SK-N-SH (cell line): Measurements from ENCODE around the gene SLC29A1. TPM values are rescaled to one million over a fixed set of nuclear protein-coding genes. Genes with fewer than 3 reads are reported as not detected.

ENCODE experiments used
- CTCF ChIA-PET: fragments of 300-600, 350-600 bp; formaldehyde crosslinking; extraction: SDS; loops from one replicate; lab custom pipeline; 2021; lab: Yijun Ruan, JAX
- POLR2A ChIA-PET: fragments of 350-600 bp; sonication (Branson Sonifier 250); formaldehyde crosslinking; extraction: SDS; loops from one replicate; lab custom pipeline; 2020; ENCODE audit warnings: antibody characterized with exemption, inconsistent platforms; lab: Yijun Ruan, JAX
- DNase-seq: peaks from one replicate; pipeline ENCODE4 v3.0.0; 2012
- H2AFZ ChIP-seq: fragments of 200-600 bp; sonication (generic); 2 replicates; pipeline ENCODE4 v1.8.1; 2016; ENCODE audit warnings: antibody characterized with exemption, mild to moderate bottlenecking, low read depth
- H3F3A ChIP-seq: fragments of 200-600 bp; sonication (generic); replicated peaks from 2 replicates; pipeline ENCODE3; 2016; ENCODE audit warnings: antibody characterized with exemption, mild to moderate bottlenecking; ENCODE audit not compliant: insufficient read depth
- H3K27ac ChIP-seq, 2 experiments: fragments of 200-500 bp in 1 of 2; fragments of 200-600 bp in 1 of 2; sonication (Bioruptor generic) in 1 of 2; sonication (generic), shearing (Covaris generic) in 1 of 2; 2 replicates each; pipeline versions ENCODE4 v1.5.1 to v1.6.1; 2014 to 2016; ENCODE audit warnings: low read depth in 2 of 2, inconsistent platforms in 1 of 2, low read length in 1 of 2, mild to moderate bottlenecking in 1 of 2, mixed read lengths in 1 of 2
- H3K27me3 ChIP-seq: fragments of 200-600 bp; sonication (generic), shearing (Covaris generic); 2 replicates; pipeline ENCODE4 v1.6.1; 2016; ENCODE audit warnings: mixed run types; ENCODE audit not compliant: insufficient read depth
- H3K36me3 ChIP-seq, 2 experiments: fragments of 200-500 bp in 1 of 2; fragments of 200-600 bp in 1 of 2; sonication (Bioruptor generic) in 1 of 2; sonication (generic) in 1 of 2; replicated peaks in 1 of 2; 2 replicates each; pipeline versions ENCODE3 to v1.5.1; 2014 to 2016; ENCODE audit warnings: low read length in 1 of 2, mild to moderate bottlenecking in 1 of 2; ENCODE audit not compliant: insufficient read depth in 2 of 2, control insufficient read depth in 1 of 2
- H3K4me1 ChIP-seq, 2 experiments: fragments of 200-500 bp in 1 of 2; fragments of 200-600 bp in 1 of 2; sonication (Bioruptor generic) in 1 of 2; sonication (generic), shearing (Covaris generic) in 1 of 2; 2 replicates each; pipeline versions ENCODE4 v1.5.1 to v1.6.1; 2014 to 2016; ENCODE audit warnings: low read depth in 1 of 2, low read length in 1 of 2, mixed run types in 1 of 2; ENCODE audit not compliant: insufficient read depth in 2 of 2, control insufficient read depth in 1 of 2
- H3K4me2 ChIP-seq: fragments of 200-600 bp; sonication (generic), shearing (Covaris generic); 2 replicates; pipeline ENCODE4 v1.6.1; 2017; ENCODE audit warnings: mixed run types
- H3K4me3 ChIP-seq, 2 experiments: fragments of 200-500 bp in 1 of 2; fragments of 200-600 bp in 1 of 2; sonication (Bioruptor generic) in 1 of 2; sonication (generic), shearing (Covaris generic) in 1 of 2; 2 replicates each; pipeline versions ENCODE4 v1.5.1 to v1.8.1; 2014 to 2016; ENCODE audit warnings: low read depth in 2 of 2, inconsistent platforms in 1 of 2, low read length in 1 of 2, mild to moderate bottlenecking in 1 of 2, mixed read lengths in 1 of 2, moderate library complexity in 1 of 2
- H3K79me2 ChIP-seq: fragments of 200-600 bp; sonication (generic); 2 replicates; pipeline ENCODE4 v1.8.1; 2017; ENCODE audit warnings: mild to moderate bottlenecking; ENCODE audit not compliant: insufficient read depth
- H3K9ac ChIP-seq: fragments of 200-600 bp; sonication (generic); 2 replicates; pipeline ENCODE4 v1.6.1; 2017; ENCODE audit warnings: mixed run types
- H3K9me2 ChIP-seq: fragments of 200-600 bp; sonication (generic); 2 replicates; pipeline ENCODE4 v1.6.1; 2017; ENCODE audit warnings: mixed run types
- H3K9me3 ChIP-seq: fragments of 200-600 bp; sonication (generic); 2 replicates; pipeline ENCODE4 v1.6.1; 2017; ENCODE audit warnings: mixed run types, mild to moderate bottlenecking, moderate library complexity
- H4K20me1 ChIP-seq: fragments of 200-600 bp; sonication (generic); 2 replicates; pipeline ENCODE4 v1.6.1; 2017; ENCODE audit warnings: mild to moderate bottlenecking, mixed run types; ENCODE audit not compliant: insufficient read depth
- ELF1 ChIP-seq: IDR thresholded peaks from 2 replicates; pipeline ENCODE4 v1.4.0; 2012
- EP300 ChIP-seq, 2 experiments: IDR thresholded peaks; 2 replicates each; pipeline versions ENCODE4 v1.4.0 to v1.6.1; 2012; ENCODE audit warnings: borderline replicate concordance in 1 of 2, low read depth in 1 of 2, low read length in 1 of 2
- FOSL2 ChIP-seq: IDR thresholded peaks from 2 replicates; pipeline ENCODE4 v1.4.0; 2012; ENCODE audit warnings: low read depth, mild to moderate bottlenecking, moderate library complexity, borderline replicate concordance
- FOXJ3 ChIP-seq: sonication (generic); formaldehyde crosslinking; IDR thresholded peaks from 2 replicates; pipeline ENCODE4 v1.5.1; 2020; ENCODE audit warnings: mild to moderate bottlenecking, missing genetic modification reagents
- GABPA ChIP-seq: IDR thresholded peaks from 2 replicates; pipeline ENCODE4 v1.4.0; 2012; ENCODE audit warnings: low read depth, mild to moderate bottlenecking
- GATA2 ChIP-seq: sonication (generic); formaldehyde crosslinking; IDR thresholded peaks from 2 replicates; pipeline ENCODE4 v1.5.0; 2020; ENCODE audit warnings: mild to moderate bottlenecking, missing genetic modification reagents
- JUND ChIP-seq: IDR thresholded peaks from 2 replicates; pipeline ENCODE4 v1.4.0; 2012
- NFIC ChIP-seq: IDR thresholded peaks from 2 replicates; pipeline ENCODE4 v1.4.0; 2012; ENCODE audit warnings: borderline replicate concordance
- RCOR1 ChIP-seq: fragments of 150-350 bp; IDR thresholded peaks from 2 replicates; pipeline ENCODE4 v1.6.1; 2017; ENCODE audit warnings: antibody characterized with exemption, low read length
- RFX5 ChIP-seq: IDR thresholded peaks from 2 replicates; pipeline ENCODE4 v1.6.1; 2012; ENCODE audit warnings: mild to moderate bottlenecking, improper control_type of control experiment, low read length
- SMC3 ChIP-seq: IDR thresholded peaks from 2 replicates; pipeline ENCODE4 v1.6.1; 2012; ENCODE audit warnings: low read depth, low read length, improper control_type of control experiment
- TAF1 ChIP-seq: IDR thresholded peaks from 2 replicates; pipeline ENCODE4 v1.6.1; 2012; ENCODE audit warnings: low read depth, mild to moderate bottlenecking, low read length, moderate library complexity, borderline replicate concordance
- TCF12 ChIP-seq: IDR thresholded peaks from 2 replicates; pipeline ENCODE4 v1.4.0; 2012
- TEAD4 ChIP-seq: IDR thresholded peaks from 2 replicates; pipeline ENCODE4 v1.4.0; 2012; ENCODE audit warnings: mild to moderate bottlenecking, borderline replicate concordance; ENCODE audit not compliant: insufficient read depth
- YY1 ChIP-seq: IDR thresholded peaks from 2 replicates; pipeline ENCODE4 v1.4.0; 2012; ENCODE audit warnings: low read depth, mild to moderate bottlenecking
- WGBS: methylation state at CpG from one replicate; pipeline ENCODE4 v1.1.6; 2017; ENCODE audit warnings: low lambda C conversion rate; 5-methylcytosine and 5-hydroxymethylcytosine counted together
- polyA plus RNA-seq, 3 experiments: library from polyadenylated mRNA; depleted of rRNA; stranded (reverse); fragments of >200 nt; gene quantifications; 2 replicates each; pipeline ENCODE4 v1.2.3, GENCODE V29; 2012
- TF ChIP-seq, protein P1 (sequence below): IDR thresholded peaks from 2 replicates; pipeline ENCODE4 v1.6.1; 2012; ENCODE audit warnings: mild to moderate bottlenecking, low read depth, low read length, moderate library complexity
- TF ChIP-seq, protein P2 (sequence below): fragments of 150-350 bp; IDR thresholded peaks from 2 replicates; pipeline ENCODE4 v1.6.1; 2017; ENCODE audit warnings: antibody characterized with exemption, low read length, low read depth, borderline replicate concordance
- TF ChIP-seq, protein P3 (sequence below): IDR thresholded peaks from 2 replicates; pipeline ENCODE4 v1.4.0; 2012; ENCODE audit warnings: low read depth, borderline replicate concordance
- TF ChIP-seq, protein P4 (sequence below): fragments of 200-600 bp; sonication (generic); IDR thresholded peaks from 2 replicates; pipeline ENCODE4 v1.6.1; 2017; ENCODE audit warnings: antibody characterized with exemption, mild to moderate bottlenecking, moderate library complexity

Gene SLC29A1
- polyA plus RNA-seq, 1 of the 3 experiments (the other 2 are of a cell fraction), result 44.5 TPM

DNA sequence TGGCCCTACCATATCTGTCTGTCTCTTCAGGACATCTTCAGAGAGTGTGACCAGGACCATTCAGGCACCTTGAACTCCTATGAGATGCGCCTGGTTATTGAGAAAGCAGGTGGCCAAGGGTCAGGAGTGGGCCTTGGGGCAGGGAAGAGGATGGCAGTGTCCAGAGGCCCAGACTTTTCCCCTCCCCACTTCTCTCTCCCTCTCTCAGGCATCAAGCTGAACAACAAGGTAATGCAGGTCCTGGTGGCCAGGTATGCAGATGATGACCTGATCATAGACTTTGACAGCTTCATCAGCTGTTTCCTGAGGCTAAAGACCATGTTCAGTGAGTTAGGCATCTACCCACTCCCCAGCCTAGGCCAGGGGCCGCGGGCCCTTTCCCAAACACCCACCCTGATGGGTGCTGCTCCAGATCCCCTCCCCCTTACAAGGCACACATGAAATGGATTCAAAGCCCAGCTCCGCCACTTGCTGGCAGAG is 40.4 kb upstream of the SLC29A1 start:
- no peak for TF ChIP-seq RFX5
- TF ChIP-seq GABPA, result no peak
- TF ChIP-seq YY1, result no peak
- TF ChIP-seq EP300 (IDR thresholded peaks at IDR 0.05; ENCODE audit: borderline replicate concordance in 1 of 2, low read depth in 1 of 2, low read length in 1 of 2), result no peak
- TF ChIP-seq, protein P1, sequence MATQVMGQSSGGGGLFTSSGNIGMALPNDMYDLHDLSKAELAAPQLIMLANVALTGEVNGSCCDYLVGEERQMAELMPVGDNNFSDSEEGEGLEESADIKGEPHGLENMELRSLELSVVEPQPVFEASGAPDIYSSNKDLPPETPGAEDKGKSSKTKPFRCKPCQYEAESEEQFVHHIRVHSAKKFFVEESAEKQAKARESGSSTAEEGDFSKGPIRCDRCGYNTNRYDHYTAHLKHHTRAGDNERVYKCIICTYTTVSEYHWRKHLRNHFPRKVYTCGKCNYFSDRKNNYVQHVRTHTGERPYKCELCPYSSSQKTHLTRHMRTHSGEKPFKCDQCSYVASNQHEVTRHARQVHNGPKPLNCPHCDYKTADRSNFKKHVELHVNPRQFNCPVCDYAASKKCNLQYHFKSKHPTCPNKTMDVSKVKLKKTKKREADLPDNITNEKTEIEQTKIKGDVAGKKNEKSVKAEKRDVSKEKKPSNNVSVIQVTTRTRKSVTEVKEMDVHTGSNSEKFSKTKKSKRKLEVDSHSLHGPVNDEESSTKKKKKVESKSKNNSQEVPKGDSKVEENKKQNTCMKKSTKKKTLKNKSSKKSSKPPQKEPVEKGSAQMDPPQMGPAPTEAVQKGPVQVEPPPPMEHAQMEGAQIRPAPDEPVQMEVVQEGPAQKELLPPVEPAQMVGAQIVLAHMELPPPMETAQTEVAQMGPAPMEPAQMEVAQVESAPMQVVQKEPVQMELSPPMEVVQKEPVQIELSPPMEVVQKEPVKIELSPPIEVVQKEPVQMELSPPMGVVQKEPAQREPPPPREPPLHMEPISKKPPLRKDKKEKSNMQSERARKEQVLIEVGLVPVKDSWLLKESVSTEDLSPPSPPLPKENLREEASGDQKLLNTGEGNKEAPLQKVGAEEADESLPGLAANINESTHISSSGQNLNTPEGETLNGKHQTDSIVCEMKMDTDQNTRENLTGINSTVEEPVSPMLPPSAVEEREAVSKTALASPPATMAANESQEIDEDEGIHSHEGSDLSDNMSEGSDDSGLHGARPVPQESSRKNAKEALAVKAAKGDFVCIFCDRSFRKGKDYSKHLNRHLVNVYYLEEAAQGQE, result no peak
- TF ChIP-seq GATA2 (CRISPR knock-in tag), result no peak
- TF ChIP-seq, protein P2, sequence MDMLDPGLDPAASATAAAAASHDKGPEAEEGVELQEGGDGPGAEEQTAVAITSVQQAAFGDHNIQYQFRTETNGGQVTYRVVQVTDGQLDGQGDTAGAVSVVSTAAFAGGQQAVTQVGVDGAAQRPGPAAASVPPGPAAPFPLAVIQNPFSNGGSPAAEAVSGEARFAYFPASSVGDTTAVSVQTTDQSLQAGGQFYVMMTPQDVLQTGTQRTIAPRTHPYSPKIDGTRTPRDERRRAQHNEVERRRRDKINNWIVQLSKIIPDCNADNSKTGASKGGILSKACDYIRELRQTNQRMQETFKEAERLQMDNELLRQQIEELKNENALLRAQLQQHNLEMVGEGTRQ, result no peak
- no peak for TF ChIP-seq TCF12
- no peak for TF ChIP-seq TAF1
- TF ChIP-seq FOSL2, result no peak
- TF ChIP-seq, protein P3, sequence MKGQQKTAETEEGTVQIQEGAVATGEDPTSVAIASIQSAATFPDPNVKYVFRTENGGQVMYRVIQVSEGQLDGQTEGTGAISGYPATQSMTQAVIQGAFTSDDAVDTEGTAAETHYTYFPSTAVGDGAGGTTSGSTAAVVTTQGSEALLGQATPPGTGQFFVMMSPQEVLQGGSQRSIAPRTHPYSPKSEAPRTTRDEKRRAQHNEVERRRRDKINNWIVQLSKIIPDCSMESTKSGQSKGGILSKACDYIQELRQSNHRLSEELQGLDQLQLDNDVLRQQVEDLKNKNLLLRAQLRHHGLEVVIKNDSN, result no peak
- TF ChIP-seq FOXJ3 (CRISPR knock-in tag), result no peak
- TF ChIP-seq TEAD4, result no peak
- no peak for TF ChIP-seq NFIC
- TF ChIP-seq, protein P4, sequence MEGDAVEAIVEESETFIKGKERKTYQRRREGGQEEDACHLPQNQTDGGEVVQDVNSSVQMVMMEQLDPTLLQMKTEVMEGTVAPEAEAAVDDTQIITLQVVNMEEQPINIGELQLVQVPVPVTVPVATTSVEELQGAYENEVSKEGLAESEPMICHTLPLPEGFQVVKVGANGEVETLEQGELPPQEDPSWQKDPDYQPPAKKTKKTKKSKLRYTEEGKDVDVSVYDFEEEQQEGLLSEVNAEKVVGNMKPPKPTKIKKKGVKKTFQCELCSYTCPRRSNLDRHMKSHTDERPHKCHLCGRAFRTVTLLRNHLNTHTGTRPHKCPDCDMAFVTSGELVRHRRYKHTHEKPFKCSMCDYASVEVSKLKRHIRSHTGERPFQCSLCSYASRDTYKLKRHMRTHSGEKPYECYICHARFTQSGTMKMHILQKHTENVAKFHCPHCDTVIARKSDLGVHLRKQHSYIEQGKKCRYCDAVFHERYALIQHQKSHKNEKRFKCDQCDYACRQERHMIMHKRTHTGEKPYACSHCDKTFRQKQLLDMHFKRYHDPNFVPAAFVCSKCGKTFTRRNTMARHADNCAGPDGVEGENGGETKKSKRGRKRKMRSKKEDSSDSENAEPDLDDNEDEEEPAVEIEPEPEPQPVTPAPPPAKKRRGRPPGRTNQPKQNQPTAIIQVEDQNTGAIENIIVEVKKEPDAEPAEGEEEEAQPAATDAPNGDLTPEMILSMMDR, result no peak
- TF ChIP-seq SMC3, result no peak
- TF ChIP-seq JUND, result no peak
- no peak for TF ChIP-seq RCOR1
- TF ChIP-seq ELF1, result no peak
- TF ChIP-seq, all 33 proteins: peak for 0
- Histone ChIP-seq H3K27ac (no peak overlapping the region), H3K4me2 (no peak overlapping the region), H3K27me3 (no peaks in the 10 kb centered on the region; the same call in 1 of the 2 replicates), H3K9me2 (no peaks in the 10 kb centered on the region), H3K4me1 (no peaks in the 10 kb centered on the region; a peak in 1 of 4 replicates), H3F3A (peaks cover 12% of the 10 kb centered on the region), H3K79me2 (no peaks in the 10 kb centered on the region), H3K36me3 (no peaks in the 10 kb centered on the region), H2AFZ (no peak overlapping the region), H3K9ac (no peak overlapping the region), H3K4me3 (no peak overlapping the region), H4K20me1 (no peaks in the 10 kb centered on the region), H3K9me3 (no peaks in the 10 kb centered on the region)
- DNase-seq, result no peak
- ChIA-PET POLR2A (no interaction called here), CTCF (interaction anchor here (0.8 to 2.7 kb wide), 4 partner anchors 38 to 155 kb away, joined by 3 to 13 read pairs (median 6); no protein-coding TSS in a partner anchor)
- WGBS, result 88% methylated on average over 4 of the region's 4 CpGs
